HG02588 (cell line): ENCODE measurements around the gene DCAF4L1.

Experiments
- ATAC-seq: cut with Tn5 transposase; IDR thresholded peaks from one replicate; pipeline ENCODE4 v1.9.1; 2021; ENCODE audit warnings: mild to moderate bottlenecking, moderate library complexity; ENCODE audit not compliant: unreplicated experiment

Gene DCAF4L1

DNA sequence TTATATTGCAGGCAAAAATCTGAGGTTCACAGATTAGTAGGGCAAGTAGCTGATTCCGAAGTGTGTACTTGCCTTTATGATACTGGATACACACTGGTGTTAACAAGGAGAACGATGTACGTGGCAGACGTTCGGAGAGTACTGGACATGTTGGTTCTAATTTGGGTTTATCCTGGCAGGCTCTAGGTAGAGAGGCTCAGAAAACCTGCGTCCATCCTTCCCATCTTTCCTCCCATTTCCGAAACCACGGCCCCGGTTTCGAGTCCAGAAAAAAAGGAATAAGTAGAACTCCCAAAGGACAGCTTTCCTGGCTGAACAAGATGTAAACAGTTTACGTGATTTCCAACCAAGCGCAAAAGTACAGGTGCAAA, 8.4 kb downstream of the DCAF4L1 start:
- ATAC-seq, result peak; percentile 6

DNA sequence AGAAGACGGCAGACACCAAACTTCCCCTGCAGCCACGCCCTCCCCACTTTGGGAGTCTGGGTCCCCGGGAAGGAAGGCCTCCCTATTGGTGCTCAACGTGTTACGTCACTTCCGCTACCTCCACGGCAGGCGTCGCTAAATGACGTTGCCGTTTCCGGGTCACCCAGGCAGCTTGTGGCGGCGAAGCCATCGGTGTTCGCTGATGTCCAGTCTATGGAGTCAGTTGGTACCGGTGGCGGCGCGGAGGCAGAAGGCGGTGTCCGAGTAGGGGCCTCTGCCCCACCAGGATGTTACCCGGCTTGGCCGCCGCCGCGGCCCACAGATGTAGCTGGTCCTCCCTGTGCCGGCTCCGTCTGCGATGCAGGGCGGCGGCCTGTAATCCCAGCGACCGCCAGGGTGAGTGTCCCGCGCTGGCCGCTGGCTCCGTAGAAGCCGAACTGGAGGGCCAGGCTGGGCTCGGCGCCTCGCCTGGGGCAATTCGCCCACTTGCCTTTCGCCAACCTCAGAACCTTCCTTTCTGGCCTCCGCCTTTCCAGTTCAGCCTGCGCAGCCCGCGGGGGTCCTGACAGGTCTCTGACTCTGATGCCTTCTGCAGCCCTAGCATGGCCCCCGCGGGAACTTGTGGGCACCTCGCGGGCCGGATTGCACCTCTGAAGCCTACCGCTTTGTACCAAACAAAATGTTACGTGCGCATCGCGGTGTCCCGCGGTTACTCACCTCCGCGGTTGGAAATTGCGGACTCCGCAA, 9.0 kb downstream of the DCAF4L1 start, which contains the start of gene SLC30A9:
SLC30A9 (plus strand) TSS at position 166 of the 747 bp plus-strand sequence; CDS start at position 288, 122 bp downstream.
- peak; percentile 99 for ATAC-seq

DNA sequence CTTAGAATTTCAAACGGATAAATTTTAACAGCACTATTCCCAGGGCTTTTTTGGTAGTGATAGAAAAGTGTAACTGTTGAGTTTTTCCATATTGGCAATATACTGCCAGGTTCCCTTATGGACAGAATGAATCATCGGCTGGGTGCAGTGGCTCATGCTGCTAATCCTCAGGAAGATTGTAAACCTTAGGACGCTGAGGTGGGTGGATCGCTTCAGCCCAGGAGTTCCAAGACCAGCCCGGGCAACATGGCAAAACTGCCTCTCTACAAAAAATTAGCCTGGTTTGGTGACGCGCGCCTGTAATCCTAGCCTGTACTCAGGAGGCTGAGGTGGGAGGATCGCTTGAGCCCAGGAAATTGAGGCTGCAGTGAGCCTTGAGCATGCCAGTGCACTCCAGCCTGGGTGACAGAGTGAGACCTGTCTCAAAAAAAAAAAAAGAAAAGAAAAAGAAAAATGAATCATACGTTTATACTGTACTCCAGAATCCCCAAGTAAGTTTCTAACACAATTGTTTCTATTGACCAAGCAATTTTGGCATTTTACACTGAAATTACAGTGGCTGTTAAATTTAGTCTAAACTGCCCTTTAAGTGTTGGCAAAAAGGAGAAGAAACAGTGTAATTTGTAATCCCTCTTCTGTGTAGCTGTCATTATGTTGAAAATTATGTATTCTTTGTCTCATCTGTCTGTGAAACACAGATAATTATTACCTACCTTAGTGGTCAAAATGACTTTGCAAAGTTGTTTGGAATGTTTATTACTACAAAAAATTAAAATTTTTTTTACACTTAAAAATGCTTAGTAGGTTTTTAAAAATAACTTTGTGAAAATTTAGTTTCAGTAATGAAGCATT, 10.6 kb downstream of the DCAF4L1 start:
- no peak for ATAC-seq

GRCh38 chr4:41992967-41993857, 11.7 kb downstream of the DCAF4L1 start:
- no peak for ATAC-seq

DNA sequence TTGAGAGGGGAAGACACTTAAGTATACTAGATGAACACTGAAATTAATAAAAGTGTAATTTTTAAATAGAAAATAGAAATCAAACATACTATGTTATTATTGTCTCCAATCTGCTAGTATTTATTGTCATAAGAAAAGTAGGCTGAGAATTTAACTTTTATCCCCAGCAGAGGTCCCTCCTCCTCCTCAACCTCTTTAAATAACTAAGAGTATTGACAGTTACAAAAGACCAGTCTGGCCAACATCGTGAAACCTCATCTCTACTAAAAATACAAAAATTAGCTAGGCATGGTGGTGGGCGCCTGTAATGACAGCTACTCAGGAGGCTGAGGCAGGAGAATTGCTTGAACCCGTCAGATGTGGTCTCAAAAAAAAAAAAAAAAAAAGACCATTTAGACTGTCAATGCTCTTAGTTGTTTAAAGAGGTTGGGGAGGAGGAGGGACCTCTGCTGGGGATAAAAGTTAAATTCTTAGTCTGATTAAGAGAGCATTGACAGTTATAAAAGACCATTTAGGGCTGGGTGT, 13.0 kb downstream of the DCAF4L1 start:
- ATAC-seq, result no peak

- no peak for ATAC-seq
Measured at GRCh38 chr4:41998019-41998418, 16.5 kb downstream of the DCAF4L1 start.

- no peak for ATAC-seq
Measured at GRCh38 chr4:41999321-41999720, 17.8 kb downstream of the DCAF4L1 start.

DNA sequence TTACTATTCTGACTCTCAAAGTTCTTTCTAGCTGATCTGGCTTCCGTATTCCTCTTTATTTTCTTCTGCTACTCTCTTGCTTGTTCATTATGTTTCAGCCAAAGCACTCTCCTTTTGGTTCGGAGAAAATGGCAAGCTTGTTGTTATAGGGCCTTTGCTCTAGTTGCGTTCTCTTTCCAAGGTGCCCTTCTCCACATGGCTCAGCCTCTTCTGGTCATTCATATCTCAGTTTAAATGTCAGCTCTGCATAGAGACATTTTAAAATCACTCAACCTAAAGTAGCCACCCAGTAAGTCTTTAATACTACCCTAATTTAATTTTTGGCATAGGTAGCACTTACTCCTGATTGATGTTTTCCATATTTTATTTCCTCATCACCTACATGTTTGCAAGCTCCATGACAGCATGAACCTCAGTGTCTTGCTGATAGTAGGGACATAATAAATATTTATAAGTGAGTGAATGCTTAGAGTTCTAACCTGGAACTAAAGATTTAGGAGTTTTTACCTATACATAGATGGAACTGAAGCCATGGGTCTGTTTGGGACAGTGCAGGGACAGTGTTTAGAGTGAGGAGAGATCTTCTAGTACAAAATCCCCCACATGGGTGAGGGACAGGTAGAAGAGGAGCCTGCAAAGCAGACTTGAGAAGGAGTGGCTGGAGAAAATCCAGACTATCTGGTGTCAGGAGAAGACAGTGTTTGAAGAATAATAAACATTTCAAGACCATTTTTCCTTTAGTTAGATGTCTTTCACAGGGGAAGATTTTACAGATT, 26.6 kb downstream of the DCAF4L1 start:
- no peak for ATAC-seq

- no peak for ATAC-seq
Measured at GRCh38 chr4:42015438-42015837, 33.9 kb downstream of the DCAF4L1 start.

- ATAC-seq, result no peak
Measured at GRCh38 chr4:42018451-42018850, 36.9 kb downstream of the DCAF4L1 start.
